ENCODE data around the gene APOL2. TPM values are rescaled to one million over a fixed set of nuclear protein-coding genes. Genes with fewer than 3 reads are reported as not detected.
A peak's percentile ranks its signal among the peaks of the same experiment; 100 is the strongest.
"Not testable (repeated sequence)": the region's sequence is repeated elsewhere in the genome, so short reads cannot be mapped to it uniquely, and the experiment has no call there.

The APOL2 gene
- total RNA-seq, 2 donors from 2014 or later: 36.9 to 42.9 TPM

DNA sequence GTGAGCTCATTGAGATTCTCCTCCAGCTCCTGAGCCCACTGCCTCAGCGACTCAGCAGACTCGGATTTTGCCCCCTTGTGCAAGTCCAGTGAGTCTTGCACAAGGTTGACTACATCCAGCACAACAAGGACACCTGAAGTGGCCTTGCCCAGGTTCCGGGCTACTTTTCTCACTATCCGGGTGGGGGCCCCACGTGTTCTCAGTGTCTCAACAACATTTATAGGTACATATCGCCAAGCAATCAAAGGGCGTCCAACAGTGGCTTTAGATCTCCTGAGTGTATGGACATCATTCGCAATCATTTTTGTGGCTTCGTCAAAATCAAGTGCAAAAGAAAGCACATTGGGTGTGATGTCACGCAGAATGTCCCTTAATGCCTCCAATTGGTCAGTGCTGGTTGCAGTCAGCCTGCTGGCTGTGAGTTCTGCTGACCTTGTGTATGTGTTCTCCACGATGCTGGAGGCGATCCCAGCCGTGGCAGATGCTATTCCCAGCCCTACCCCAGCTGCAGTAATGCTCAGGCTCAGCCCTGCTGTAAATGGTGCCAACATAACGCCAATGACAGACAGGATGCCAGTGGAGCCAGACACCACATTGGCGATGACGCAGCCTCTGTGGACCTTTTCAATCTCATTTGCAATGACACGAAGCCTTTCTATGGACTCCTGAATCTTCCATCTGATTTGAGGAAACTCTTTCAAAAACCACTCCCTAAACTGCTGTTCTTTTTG is 48.1 kb downstream of the APOL2 start:
- ATAC-seq (no peak), DNase-seq (no peak)
- H3K4me3 Mint-ChIP-seq: no peak overlapping the region
- peaks cover 6% of the 10 kb centered on the region for H3K4me1 Mint-ChIP-seq
- H3K27ac Mint-ChIP-seq: no peak overlapping the region
- no peaks in the 10 kb centered on the region for H3K9me3 ChIP-seq (ENCODE audit: control insufficient read depth, low read length, poor library complexity, severe bottlenecking)
- peaks cover 3% of the 10 kb centered on the region for H3K36me3 Mint-ChIP-seq (ENCODE audit: low read depth)
- H3K27me3 Mint-ChIP-seq: peaks cover 49% of the 10 kb centered on the region

DNA sequence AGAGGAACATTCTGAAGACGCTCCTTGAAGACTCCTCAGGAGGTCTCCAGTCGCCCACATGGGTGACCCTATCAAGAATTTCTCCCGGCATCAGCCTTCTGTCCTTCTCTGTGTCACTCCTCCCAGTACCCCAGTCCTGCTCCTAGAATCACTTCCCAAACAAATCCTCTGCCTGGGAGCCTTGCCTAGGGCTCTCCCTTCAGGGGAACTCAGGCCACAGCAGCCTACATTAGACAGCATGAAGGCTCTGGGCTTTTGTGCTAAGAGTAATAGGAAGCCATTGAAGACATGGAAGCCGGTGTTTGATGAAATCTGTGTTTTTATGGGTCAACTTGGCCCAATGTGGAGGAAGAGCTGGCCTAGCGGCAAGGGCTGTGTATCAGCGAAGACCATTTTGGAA is 51.5 kb downstream of the APOL2 start:
- not testable (repeated sequence) for H3K4me3 Mint-ChIP-seq; H3K4me1 Mint-ChIP-seq; H3K27ac Mint-ChIP-seq; ATAC-seq; DNase-seq; H3K9me3 ChIP-seq (ENCODE audit: control insufficient read depth, low read length, poor library complexity, severe bottlenecking); H3K36me3 Mint-ChIP-seq (ENCODE audit: low read depth)
- peaks cover 35% of the 10 kb centered on the region for H3K27me3 Mint-ChIP-seq

DNA sequence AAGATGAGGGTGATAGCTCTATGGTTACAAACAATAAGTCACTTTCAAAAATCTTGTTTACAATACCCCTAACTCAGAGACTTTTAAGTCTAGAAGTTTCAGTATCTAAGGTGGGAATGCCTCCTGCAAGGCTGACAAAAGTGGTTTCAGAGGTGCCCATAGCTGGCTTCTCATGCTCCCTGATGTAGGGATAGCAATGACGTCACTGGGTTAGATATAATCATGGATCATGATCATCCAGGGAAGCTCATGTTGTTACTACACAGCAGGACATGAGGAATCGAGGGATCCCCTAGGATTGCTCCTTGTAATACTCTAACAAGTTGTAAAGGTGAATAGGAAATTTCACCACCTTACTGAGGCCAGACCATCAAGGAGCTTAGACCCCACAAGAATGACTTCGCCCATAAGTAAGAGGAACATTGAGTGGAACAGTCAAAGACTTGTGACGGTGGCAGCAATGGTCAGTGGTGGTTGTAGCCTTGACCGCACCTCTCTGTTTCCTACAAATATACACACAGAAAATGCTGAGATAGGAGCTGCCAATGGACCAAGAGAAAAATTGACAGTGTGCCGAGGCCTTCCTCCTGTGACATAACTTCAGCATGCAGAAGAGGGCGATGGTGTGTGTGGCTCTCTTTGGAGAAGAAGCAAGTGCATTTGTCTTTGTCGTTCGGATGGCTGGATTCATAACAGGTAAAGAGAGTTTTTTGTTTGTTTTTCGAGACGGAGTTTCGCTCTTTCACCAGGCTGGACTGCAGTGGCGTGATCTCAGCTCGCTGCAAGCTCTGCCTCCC is 53.3 kb downstream of the APOL2 start:
- Mint-ChIP-seq H3K27me3 (peaks cover 33% of the 10 kb centered on the region), H3K27ac (no peak overlapping the region), H3K36me3 (ENCODE audit: low read depth) (peaks cover 3% of the 10 kb centered on the region), H3K4me1 (peaks cover 2% of the 10 kb centered on the region), H3K4me3 (no peak overlapping the region)
- H3K9me3 ChIP-seq (ENCODE audit: control insufficient read depth, low read length, poor library complexity, severe bottlenecking): no peaks in the 10 kb centered on the region
- DNase-seq (no peak), ATAC-seq (no peak)

DNA sequence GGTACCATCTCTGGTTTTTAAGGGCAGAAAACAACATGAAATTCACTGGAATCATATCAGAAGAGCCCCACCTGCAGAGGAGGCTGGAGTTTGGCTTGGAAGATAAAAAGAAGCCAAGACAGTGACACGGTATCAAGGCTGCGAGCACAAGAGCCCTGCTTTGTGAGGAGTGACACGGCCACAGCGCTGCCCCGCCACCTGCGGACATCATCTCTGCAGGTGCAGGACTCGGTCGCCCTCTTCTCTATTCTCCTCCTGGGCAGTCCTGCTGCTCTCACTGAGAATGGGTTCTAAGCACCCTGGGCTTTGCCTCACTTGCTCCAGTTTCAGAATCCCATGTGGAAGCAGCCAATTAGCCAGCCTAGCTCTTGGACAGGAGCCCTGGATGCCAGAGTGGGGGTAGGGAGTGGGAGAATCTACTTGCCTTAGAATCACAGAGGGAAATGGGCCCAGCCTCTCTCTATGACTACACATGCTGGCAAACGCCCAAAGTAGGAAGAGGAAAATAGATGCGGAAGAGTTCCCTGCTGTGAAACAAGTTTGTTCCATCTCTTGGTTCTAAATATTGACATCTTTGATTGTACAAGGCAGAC is 54.8 kb downstream of the APOL2 start:
- Mint-ChIP-seq H3K27me3 (peaks cover 20% of the 10 kb centered on the region), H3K4me3 (no peak overlapping the region), H3K27ac (no peak overlapping the region), H3K36me3 (ENCODE audit: low read depth) (peaks cover 2% of the 10 kb centered on the region), H3K4me1 (peaks cover 7% of the 10 kb centered on the region)
- no peaks in the 10 kb centered on the region for H3K9me3 ChIP-seq (ENCODE audit: control insufficient read depth, low read length, poor library complexity, severe bottlenecking)
- ATAC-seq: no peak
- no peak for DNase-seq

DNA sequence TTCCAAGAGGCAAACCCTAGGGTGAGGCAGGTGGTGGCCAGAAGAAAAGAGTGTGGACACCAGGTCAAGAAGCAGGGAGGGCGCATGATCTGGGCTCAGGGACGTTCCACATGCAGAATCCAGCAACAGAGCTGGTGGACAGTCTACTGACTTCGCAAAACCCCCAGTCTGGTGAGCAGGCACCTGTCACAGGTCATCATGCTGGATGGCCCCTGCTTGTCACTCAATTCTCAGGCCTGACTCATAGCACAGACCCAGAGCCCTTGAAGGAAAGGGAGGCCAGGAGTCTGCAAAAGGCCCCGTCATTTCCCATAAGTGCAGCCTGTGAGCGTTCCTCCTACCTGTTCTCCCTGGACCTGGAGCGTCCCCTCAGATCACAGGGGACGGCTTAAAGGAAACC is 55.9 kb downstream of the APOL2 start:
- H3K9me3 ChIP-seq (ENCODE audit: control insufficient read depth, low read length, poor library complexity, severe bottlenecking): no peaks in the 10 kb centered on the region
- no peak for DNase-seq
- Mint-ChIP-seq H3K27me3 (peaks cover 13% of the 10 kb centered on the region), H3K4me3 (no peak overlapping the region), H3K4me1 (peaks cover 5% of the 10 kb centered on the region), H3K27ac (no peak overlapping the region), H3K36me3 (ENCODE audit: low read depth) (no peaks in the 10 kb centered on the region)
- no peak for ATAC-seq

DNA sequence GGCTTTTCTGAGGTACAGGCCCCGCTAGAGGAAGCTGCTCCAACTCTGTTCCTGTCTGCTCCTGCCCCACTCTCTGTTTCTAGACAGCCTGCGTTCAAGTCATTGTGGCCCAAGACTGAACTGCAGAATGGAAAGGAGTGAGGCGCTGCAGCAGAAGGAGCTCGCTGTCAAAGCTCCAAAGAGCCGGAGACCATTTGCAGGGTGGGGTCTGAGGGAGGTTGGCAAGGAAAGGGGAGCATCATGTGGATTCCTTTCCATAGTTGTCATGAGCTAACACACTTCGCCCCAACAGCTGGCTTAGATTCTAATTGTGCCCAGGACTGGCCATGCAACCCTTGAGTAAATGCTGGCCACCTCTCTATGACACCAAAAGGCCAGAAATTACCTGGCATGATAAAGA is 56.5 kb downstream of the APOL2 start:
- ATAC-seq: no peak
- H3K36me3 Mint-ChIP-seq (ENCODE audit: low read depth): no peaks in the 10 kb centered on the region
- H3K27ac Mint-ChIP-seq: no peak overlapping the region
- H3K9me3 ChIP-seq (ENCODE audit: control insufficient read depth, low read length, poor library complexity, severe bottlenecking): no peaks in the 10 kb centered on the region
- H3K4me1 Mint-ChIP-seq: peaks cover 5% of the 10 kb centered on the region
- H3K4me3 Mint-ChIP-seq: no peak overlapping the region
- no peak for DNase-seq
- peaks cover 9% of the 10 kb centered on the region for H3K27me3 Mint-ChIP-seq

DNA sequence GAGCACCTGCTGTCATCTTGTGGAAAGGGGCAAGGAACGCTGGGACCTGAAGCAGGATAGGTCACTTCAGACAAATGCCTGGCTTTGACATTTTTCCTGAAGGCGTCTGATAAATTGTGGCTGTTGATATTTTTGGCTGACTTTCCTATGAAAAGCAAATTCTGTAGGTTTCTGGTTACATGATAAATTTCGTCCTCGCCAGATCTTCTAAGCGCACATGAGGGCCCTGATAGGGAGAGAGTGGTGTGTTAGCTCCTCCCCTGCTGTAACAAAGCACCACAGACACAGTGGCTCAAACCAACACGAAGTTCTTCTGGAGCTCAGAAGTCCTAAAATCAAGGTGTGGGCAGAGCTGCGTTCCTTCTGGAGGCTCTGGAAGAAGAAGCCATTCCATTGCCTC is 57.3 kb downstream of the APOL2 start:
- ATAC-seq: no peak
- no peak overlapping the region for H3K27ac Mint-ChIP-seq
- DNase-seq: no peak
- H3K9me3 ChIP-seq (ENCODE audit: control insufficient read depth, low read length, poor library complexity, severe bottlenecking): no peaks in the 10 kb centered on the region
- H3K36me3 Mint-ChIP-seq (ENCODE audit: low read depth): no peaks in the 10 kb centered on the region
- peaks cover 9% of the 10 kb centered on the region for H3K27me3 Mint-ChIP-seq
- H3K4me3 Mint-ChIP-seq: no peak overlapping the region
- peaks cover 5% of the 10 kb centered on the region for H3K4me1 Mint-ChIP-seq

GRCh38 chr22:36180928-36181327 is 58.4 kb downstream of the APOL2 start:
- Mint-ChIP-seq H3K27me3 (peaks cover 9% of the 10 kb centered on the region), H3K4me3 (no peak overlapping the region), H3K36me3 (ENCODE audit: low read depth) (no peaks in the 10 kb centered on the region), H3K27ac (no peak overlapping the region), H3K4me1 (peaks cover 5% of the 10 kb centered on the region)
- no peaks in the 10 kb centered on the region for H3K9me3 ChIP-seq (ENCODE audit: control insufficient read depth, low read length, poor library complexity, severe bottlenecking)
- ATAC-seq (no peak), DNase-seq (no peak)

DNA sequence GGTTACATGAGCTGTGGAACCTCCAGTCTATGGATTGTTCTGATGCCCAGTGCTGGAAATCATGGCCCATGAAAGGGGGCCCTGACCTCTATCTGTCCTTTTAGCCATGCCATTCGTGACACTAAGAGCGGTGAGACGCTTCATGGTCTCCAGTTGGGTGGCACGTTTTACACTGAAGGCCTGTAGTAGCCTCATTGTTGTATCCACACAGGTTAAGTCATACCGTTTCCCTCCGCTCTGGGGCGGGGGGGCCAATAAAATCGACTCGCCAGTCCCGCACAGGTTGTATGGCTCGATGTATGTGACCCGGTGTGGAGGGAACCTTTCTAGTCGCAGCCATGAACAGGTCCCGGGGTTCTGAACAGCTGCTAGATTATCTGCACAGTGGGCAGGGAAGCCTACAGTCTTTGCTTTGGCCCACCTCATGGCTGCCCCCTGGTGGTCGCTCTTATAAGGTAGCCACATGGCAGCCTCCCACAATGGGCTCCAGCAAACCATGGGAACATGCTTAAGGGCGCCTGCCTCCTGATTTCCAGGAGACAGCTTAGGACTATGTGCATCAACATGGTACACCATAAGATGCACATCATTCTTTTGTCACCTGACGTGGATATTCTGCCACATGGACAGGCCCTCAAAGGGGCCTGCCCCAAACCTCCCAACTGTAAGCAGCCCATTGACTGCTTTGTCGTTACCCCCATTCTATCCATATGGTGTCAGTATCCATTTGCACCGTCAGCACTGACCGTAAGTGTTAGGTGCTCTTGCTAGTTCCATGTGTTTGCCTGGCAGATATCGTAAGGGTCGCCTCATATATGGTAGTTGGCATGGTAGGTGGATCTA is 59.1 kb downstream of the APOL2 start:
- H3K27ac Mint-ChIP-seq: peak overlapping the region; percentile 67
- ATAC-seq: peak; percentile 100
- H3K4me3 Mint-ChIP-seq: no peak overlapping the region
- no peaks in the 10 kb centered on the region for H3K36me3 Mint-ChIP-seq (ENCODE audit: low read depth)
- peaks cover 9% of the 10 kb centered on the region for H3K27me3 Mint-ChIP-seq
- no peaks in the 10 kb centered on the region for H3K9me3 ChIP-seq (ENCODE audit: control insufficient read depth, low read length, poor library complexity, severe bottlenecking)
- H3K4me1 Mint-ChIP-seq: peaks cover 5% of the 10 kb centered on the region
- peak; percentile 76 to 85 (median 76) for DNase-seq

GRCh38 chr22:36177160-36177559 is 62.2 kb downstream of the APOL2 start:
- DNase-seq (no peak), ATAC-seq (no peak)
- H3K4me3 Mint-ChIP-seq: no peak overlapping the region
- peaks cover 3% of the 10 kb centered on the region for H3K27me3 Mint-ChIP-seq
- no peak overlapping the region for H3K27ac Mint-ChIP-seq
- peaks cover 5% of the 10 kb centered on the region for H3K4me1 Mint-ChIP-seq
- no peaks in the 10 kb centered on the region for H3K9me3 ChIP-seq (ENCODE audit: control insufficient read depth, low read length, poor library complexity, severe bottlenecking)
- H3K36me3 Mint-ChIP-seq (ENCODE audit: low read depth): no peaks in the 10 kb centered on the region

All from T-helper 17 cell (primary cell).